Fibroblast of the aortic adventitia (primary cell): ENCODE results near the gene KCTD4. TPM values are rescaled to one million over a fixed set of nuclear protein-coding genes. Genes with fewer than 3 reads are reported as not detected.

Experiments
- DNase-seq: peaks from one replicate; pipeline ENCODE4 v3.0.0-alpha.2; 2010; ENCODE audit warnings: low read depth
- H3K4me3 ChIP-seq: 2 replicates; pipeline ENCODE4 v1.5.1; 2011; ENCODE audit warnings: low read depth, mild to moderate bottlenecking, control low read depth, low read length, moderate library complexity
- CTCF ChIP-seq: IDR thresholded peaks from 2 replicates; pipeline ENCODE4 v1.5.1; 2011; ENCODE audit warnings: mild to moderate bottlenecking, low read length, control low read depth, inconsistent platforms; ENCODE audit not compliant: insufficient read depth
- total RNA-seq: library from RNA; depleted of rRNA; stranded (reverse); fragments of >200 nt; gene quantifications from 2 replicates; pipeline ENCODE4 v1.2.3, GENCODE V29; 2012; ENCODE audit warnings: low replicate concordance

KCTD4 gene
- total RNA-seq, 1 donor: not detected

DNA sequence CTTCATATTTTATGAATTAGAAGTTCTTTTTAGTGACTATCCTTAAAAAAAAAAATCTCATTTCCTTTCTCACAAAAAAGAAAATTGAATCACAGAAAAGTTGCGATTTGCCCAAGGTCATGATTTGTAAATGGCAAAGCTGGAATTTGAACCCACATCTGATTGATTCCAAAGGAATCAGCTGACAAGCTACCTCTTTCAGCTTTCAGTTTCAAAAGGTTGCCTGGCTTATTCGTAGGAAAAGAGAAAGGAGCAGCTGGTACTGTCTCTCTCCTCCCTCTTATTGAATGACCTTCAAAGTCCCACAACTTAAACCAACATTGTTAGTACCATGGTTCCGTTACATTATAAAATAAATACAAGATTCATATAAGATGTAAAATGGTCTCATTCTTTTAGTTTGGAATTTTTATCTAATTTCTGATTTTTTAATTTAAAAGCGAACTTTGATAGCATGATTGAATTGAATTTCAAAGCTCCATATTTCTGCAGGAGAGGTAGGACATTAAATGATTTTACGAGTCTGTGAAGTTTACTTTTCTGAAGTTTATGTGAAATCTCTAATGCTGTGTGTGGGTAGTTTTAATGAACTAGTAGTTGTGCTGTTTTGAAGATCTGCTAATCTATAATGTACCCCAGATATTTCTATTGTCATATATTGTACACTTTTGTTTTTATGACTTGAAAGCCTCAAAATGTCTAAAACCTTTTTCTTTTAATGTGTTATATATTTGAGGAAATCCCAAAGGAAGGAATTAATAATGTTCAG is 18.5 kb upstream of the KCTD4 start:
- DNase-seq: no peak
- no peak overlapping the region for H3K4me3 ChIP-seq
- TF ChIP-seq CTCF: no peak

- no peak for DNase-seq
- H3K4me3 ChIP-seq: no peak overlapping the region
- no peak for TF ChIP-seq CTCF
Measured at GRCh38 chr13:45218689-45219088, 17.8 kb upstream of the KCTD4 start.

GRCh38 chr13:45216193-45216592 is 15.3 kb upstream of the KCTD4 start:
- DNase-seq: no peak
- TF ChIP-seq CTCF: no peak

DNA sequence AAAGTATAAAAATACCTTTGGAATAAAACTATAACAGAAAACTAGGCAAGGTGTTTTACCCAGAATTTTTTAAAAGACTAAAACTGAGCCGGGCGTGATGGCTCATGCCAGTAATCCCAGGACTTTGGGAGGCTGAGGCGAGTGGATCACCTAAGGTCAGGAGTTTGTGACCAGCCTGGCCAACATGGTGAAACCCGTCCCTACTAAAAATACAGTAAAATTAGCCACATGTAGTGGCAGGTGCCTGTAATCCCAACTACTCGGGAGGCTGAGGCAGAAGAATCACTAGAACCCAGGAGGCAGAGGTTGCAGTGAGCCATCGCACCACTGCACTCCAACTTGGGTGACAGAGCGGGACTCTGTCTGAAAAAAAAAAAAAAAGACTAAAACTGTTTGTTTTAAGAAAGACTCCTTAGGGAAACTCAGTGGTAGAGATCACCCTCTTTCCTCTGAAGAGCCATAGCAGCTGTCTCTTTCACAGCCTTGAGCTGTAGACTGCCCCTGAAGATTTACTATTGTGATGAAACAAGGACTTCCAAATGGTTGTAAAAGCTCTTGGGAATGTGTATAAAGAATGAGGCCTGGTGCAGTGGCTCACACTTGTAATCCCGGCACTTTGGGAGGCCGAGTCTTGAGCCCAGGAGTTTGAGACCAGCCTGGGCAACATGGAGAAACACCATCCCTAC is 14.7 kb upstream of the KCTD4 start:
- DNase-seq: no peak
- TF ChIP-seq CTCF: no peak
- no peak overlapping the region for H3K4me3 ChIP-seq

More at GRCh38 chr13:45216193-45216592, 15.3 kb upstream of the KCTD4 start:
- no peak overlapping the region for H3K4me3 ChIP-seq

GRCh38 chr13:45209229-45209628 is 8.4 kb upstream of the KCTD4 start:
- peak; percentile 67 for DNase-seq
- TF ChIP-seq CTCF: no peak
- H3K4me3 ChIP-seq: no peak overlapping the region

GRCh38 chr13:45208132-45208531 is 7.3 kb upstream of the KCTD4 start:
- H3K4me3 ChIP-seq: no peak overlapping the region
- no peak for DNase-seq
- TF ChIP-seq CTCF: no peak
